ENCODE data around the gene BTNL2. TPM values are rescaled to one million over a fixed set of nuclear protein-coding genes. Genes with fewer than 3 reads are reported as not detected.

The BTNL2 gene
- polyA plus RNA-seq, 2 of the 4 experiments (the other 2 are of a cell fraction), result not detected

GRCh38 chr6:32405656-32406055 is 1.3 kb downstream of the BTNL2 start:
- TF ChIP-seq CEBPB (IDR thresholded peaks at IDR 0.05), result no peak
- TF ChIP-seq CBX8 (IDR thresholded peaks at IDR 0.05), result no peak
- no peak for TF ChIP-seq MYC (IDR thresholded peaks at IDR 0.05; ENCODE audit: borderline replicate concordance, low read length)
- no peak for TF ChIP-seq TP53 (CRISPR knock-in tag; IDR thresholded peaks at IDR 0.05)
- H3K4me2 ChIP-seq, result no peak overlapping the region
- H3K4me3 ChIP-seq, result no peak overlapping the region
- CTCF ChIA-PET, result interaction anchor here (0.6 to 4.2 kb wide), 6 partner anchors 8 to 462 kb away, joined by 3 to 25 read pairs (median 4); no protein-coding TSS in a partner anchor
- 0% methylated on average over 1 of the region's 1 CpG for WGBS (ENCODE audit: missing lambda C conversion rate)
- ATAC-seq (no peak), DNase-seq (ENCODE audit: low read depth in 1 of 2, low spot score in 1 of 2) (no peak), FAIRE-seq (no peak)
- no peaks in the 10 kb centered on the region for H3K4me1 ChIP-seq
- no peak overlapping the region for H3K27ac ChIP-seq
- H3K9me3 ChIP-seq, result no peaks in the 10 kb centered on the region
- POLR2A ChIA-PET, result no interaction called here

DNA sequence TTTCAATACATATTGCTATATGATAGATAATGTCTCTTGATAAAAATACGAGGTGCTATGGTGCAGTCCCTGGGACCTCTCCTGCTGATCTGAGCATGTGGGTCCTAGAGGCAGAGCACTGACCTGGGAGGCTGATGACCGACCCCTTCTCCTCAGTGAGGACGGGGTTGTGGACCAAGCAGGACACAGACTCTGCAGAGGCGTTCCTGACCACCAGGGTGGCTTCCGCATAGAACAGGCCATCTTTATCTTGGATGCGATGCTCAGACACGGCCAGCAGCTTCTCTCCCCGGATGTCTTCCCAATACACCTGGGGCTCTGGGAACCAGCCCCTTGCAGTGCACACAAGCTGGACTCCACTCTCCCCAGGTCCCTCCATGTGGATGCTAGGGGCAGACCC is 4.2 kb downstream of the BTNL2 start:
- DNase-seq (ENCODE audit: low read depth in 1 of 2, low spot score in 1 of 2) (no peak), ATAC-seq (peak in 1 of 2 experiments; percentile 35; a peak in 1 of 6 replicates), FAIRE-seq (no peak)
- Histone ChIP-seq H3K4me1 (no peaks in the 10 kb centered on the region), H3K4me3 (no peak overlapping the region), H3K4me2 (no peak overlapping the region), H3K9me3 (no peaks in the 10 kb centered on the region), H3K27ac (no peak overlapping the region)
- ChIA-PET POLR2A (no interaction called here), CTCF (interaction anchor here (4.0 to 4.2 kb wide), 2 partner anchors 11 kb away, joined by 22 to 25 read pairs; no protein-coding TSS in a partner anchor)
- 40% methylated on average over 2 of the region's 8 CpGs for WGBS (ENCODE audit: missing lambda C conversion rate)
- TF ChIP-seq, protein P1, sequence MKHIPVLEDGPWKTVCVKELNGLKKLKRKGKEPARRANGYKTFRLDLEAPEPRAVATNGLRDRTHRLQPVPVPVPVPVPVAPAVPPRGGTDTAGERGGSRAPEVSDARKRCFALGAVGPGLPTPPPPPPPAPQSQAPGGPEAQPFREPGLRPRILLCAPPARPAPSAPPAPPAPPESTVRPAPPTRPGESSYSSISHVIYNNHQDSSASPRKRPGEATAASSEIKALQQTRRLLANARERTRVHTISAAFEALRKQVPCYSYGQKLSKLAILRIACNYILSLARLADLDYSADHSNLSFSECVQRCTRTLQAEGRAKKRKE (CRISPR knock-in tag; IDR thresholded peaks at IDR 0.05; ENCODE audit: low read depth), result no peak
- TF ChIP-seq NFE2L2 (conservative IDR thresholded peaks at IDR 0.05; ENCODE audit: low read length) (no peak), HDAC2 (IDR thresholded peaks at IDR 0.05) (no peak), NR3C1 (IDR thresholded peaks at IDR 0.05) (no peak), CBX8 (IDR thresholded peaks at IDR 0.05) (no peak), MAX (IDR thresholded peaks at IDR 0.05) (no peak), ELK1 (IDR thresholded peaks at IDR 0.05; ENCODE audit: low read depth, low read length) (no peak), FOSL2 (IDR thresholded peaks at IDR 0.05) (no peak), FOSL2 (CRISPR knock-in tag; IDR thresholded peaks at IDR 0.05) (no peak), TP53 (CRISPR knock-in tag; IDR thresholded peaks at IDR 0.05) (no peak), SREBF2 (IDR thresholded peaks at IDR 0.05) (no peak), RFX5 (IDR thresholded peaks at IDR 0.05) (no peak), MAFK (IDR thresholded peaks at IDR 0.05; ENCODE audit: partially characterized antibody) (no peak), SMC3 (IDR thresholded peaks at IDR 0.05) (no peak), ZSCAN20 (CRISPR knock-in tag; IDR thresholded peaks at IDR 0.05) (no peak)
- TF ChIP-seq, protein P2, sequence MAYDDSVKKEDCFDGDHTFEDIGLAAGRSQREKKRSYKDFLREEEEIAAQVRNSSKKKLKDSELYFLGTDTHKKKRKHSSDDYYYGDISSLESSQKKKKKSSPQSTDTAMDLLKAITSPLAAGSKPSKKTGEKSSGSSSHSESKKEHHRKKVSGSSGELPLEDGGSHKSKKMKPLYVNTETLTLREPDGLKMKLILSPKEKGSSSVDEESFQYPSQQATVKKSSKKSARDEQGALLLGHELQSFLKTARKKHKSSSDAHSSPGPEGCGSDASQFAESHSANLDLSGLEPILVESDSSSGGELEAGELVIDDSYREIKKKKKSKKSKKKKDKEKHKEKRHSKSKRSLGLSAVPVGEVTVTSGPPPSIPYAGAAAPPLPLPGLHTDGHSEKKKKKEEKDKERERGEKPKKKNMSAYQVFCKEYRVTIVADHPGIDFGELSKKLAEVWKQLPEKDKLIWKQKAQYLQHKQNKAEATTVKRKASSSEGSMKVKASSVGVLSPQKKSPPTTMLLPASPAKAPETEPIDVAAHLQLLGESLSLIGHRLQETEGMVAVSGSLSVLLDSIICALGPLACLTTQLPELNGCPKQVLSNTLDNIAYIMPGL (CRISPR knock-in tag; IDR thresholded peaks at IDR 0.05; ENCODE audit: borderline replicate concordance), result no peak
- TF ChIP-seq, protein P3, sequence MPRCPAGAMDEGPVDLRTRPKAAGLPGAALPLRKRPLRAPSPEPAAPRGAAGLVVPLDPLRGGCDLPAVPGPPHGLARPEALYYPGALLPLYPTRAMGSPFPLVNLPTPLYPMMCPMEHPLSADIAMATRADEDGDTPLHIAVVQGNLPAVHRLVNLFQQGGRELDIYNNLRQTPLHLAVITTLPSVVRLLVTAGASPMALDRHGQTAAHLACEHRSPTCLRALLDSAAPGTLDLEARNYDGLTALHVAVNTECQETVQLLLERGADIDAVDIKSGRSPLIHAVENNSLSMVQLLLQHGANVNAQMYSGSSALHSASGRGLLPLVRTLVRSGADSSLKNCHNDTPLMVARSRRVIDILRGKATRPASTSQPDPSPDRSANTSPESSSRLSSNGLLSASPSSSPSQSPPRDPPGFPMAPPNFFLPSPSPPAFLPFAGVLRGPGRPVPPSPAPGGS (IDR thresholded peaks at IDR 0.05), result no peak

Measured in A549 (cell line).